GM12878 (cell line): ENCODE results near the gene TLDC2. TPM values are rescaled to one million over a fixed set of nuclear protein-coding genes. Genes with fewer than 3 reads are reported as not detected.

Experiments
- ATAC-seq: fragments of 200-7000 bp; cut with Tn5 transposase; 3 replicates; pipeline ENCODE4 v1.9.1; 2020; ENCODE audit warnings: mild to moderate bottlenecking, moderate library complexity
- BruUV-seq: library from RNA; stranded (reverse); fragments of 400-500 nt; replicated peaks from 2 replicates; lab custom pipeline; 2021; lab: Mats Ljungman, UMichigan
- CTCF ChIA-PET: fragments of 300-600 bp; sonication (Branson Sonifier 250); formaldehyde crosslinking; extraction: SDS; loops from one replicate; lab custom pipeline; 2021; ENCODE audit warnings: inconsistent platforms; lab: Yijun Ruan, JAX
- POLR2A ChIA-PET: fragments of 350-600 bp; formaldehyde crosslinking; extraction: SDS; loops from one replicate; lab custom pipeline; 2021; ENCODE audit warnings: inconsistent platforms; lab: Charles Lee
- RAD21 ChIA-PET: fragments of 300-600 bp; sonication (Branson Sonifier 250); formaldehyde crosslinking; loops from one replicate; lab custom pipeline; 2023; ENCODE audit warnings: antibody characterized with exemption; ENCODE audit not compliant: unreplicated experiment; lab: Charles Lee
- SMC1A ChIA-PET: fragments of 300-600 bp; sonication (Branson Sonifier 250); formaldehyde crosslinking; loops from one replicate; lab custom pipeline; 2023; ENCODE audit not compliant: unreplicated experiment, uncharacterized antibody; lab: Charles Lee
- DNase-seq: peaks from one replicate; pipeline ENCODE4 v3.0.0-alpha.2; 2011; ENCODE audit warnings: low read depth, low spot score
- FAIRE-seq: peaks from 3 replicates; lab custom pipeline; 2011; peaks lifted over from hg19 to GRCh38; lab: Jason Lieb, UNC
- H2AFZ ChIP-seq: 2 replicates; pipeline ENCODE4 v1.6.0; 2011; ENCODE audit warnings: low read depth, low read length, control low read depth; ENCODE audit not compliant: control insufficient read depth
- H3K27ac ChIP-seq: 2 replicates; pipeline ENCODE4 v1.5.1; 2011; ENCODE audit warnings: control low read depth; ENCODE audit not compliant: control insufficient read depth, insufficient read depth
- H3K27me3 ChIP-seq, 2 experiments: replicated peaks in 1 of 2; 2 replicates each; pipeline versions ENCODE4 v1.6.0 to v1.6.1; 2011; ENCODE audit warnings: low read length in 1 of 2; ENCODE audit not compliant: control insufficient read depth in 2 of 2, insufficient read depth in 2 of 2
- H3K36me3 ChIP-seq, 2 experiments: 2 replicates each; pipeline ENCODE4 v1.5.1; 2011; ENCODE audit warnings: low read length in 1 of 2; ENCODE audit not compliant: control insufficient read depth in 2 of 2, insufficient read depth in 2 of 2
- H3K4me1 ChIP-seq: 2 replicates; pipeline ENCODE4 v1.6.1; 2011; ENCODE audit warnings: mild to moderate bottlenecking, low read length, moderate library complexity, mixed read lengths; ENCODE audit not compliant: control insufficient read depth, insufficient read depth
- H3K4me2 ChIP-seq: 2 replicates; pipeline ENCODE4 v1.6.0; 2011; ENCODE audit warnings: control low read depth; ENCODE audit not compliant: control insufficient read depth, insufficient read depth
- H3K4me3 ChIP-seq: fragments of 200-600 bp; sonication (generic); 2 replicates; pipeline ENCODE4 v1.5.1; 2016
- H3K79me2 ChIP-seq: 2 replicates; pipeline ENCODE4 v1.6.0; 2011; ENCODE audit warnings: low read length; ENCODE audit not compliant: control insufficient read depth, insufficient read depth
- H3K9ac ChIP-seq: 2 replicates; pipeline ENCODE4 v1.8.0; 2011; ENCODE audit warnings: low read length, control low read depth, mixed read lengths; ENCODE audit not compliant: control insufficient read depth, insufficient read depth
- H3K9me3 ChIP-seq: replicated peaks from 3 replicates; pipeline ENCODE4 v1.5.1; 2011; ENCODE audit warnings: mild to moderate bottlenecking, low read length; ENCODE audit not compliant: control insufficient read depth, insufficient read depth
- H4K20me1 ChIP-seq: 2 replicates; pipeline ENCODE4 v1.6.0; 2011; ENCODE audit not compliant: control insufficient read depth, insufficient read depth
- BRCA1 ChIP-seq: IDR thresholded peaks from 2 replicates; pipeline ENCODE4 v1.6.1; 2011; ENCODE audit warnings: low read depth, low read length, improper control_type of control experiment
- CHD1 ChIP-seq: IDR thresholded peaks from 2 replicates; pipeline ENCODE4 v1.6.1; 2012; ENCODE audit warnings: low read depth, low read length, improper control_type of control experiment
- ELK1 ChIP-seq: IDR thresholded peaks from 2 replicates; pipeline ENCODE4 v1.6.1; 2012; ENCODE audit warnings: low read depth, low read length, improper control_type of control experiment
- HSF1 ChIP-seq: fragments of 150-350 bp; IDR thresholded peaks from 2 replicates; pipeline ENCODE4 v1.6.1; 2014; ENCODE audit warnings: mild to moderate bottlenecking, low read depth, low read length
- KLF5 ChIP-seq: fragments of 450-650 bp; IDR thresholded peaks from 2 replicates; pipeline ENCODE4 v1.6.1; 2014; ENCODE audit warnings: mild to moderate bottlenecking; ENCODE audit not compliant: partially characterized antibody
- LARP7 ChIP-seq: fragments of 450-650 bp; IDR thresholded peaks from 2 replicates; pipeline ENCODE4 v1.6.1; 2017; ENCODE audit warnings: mild to moderate bottlenecking
- RAD21 ChIP-seq: IDR thresholded peaks from 2 replicates; pipeline ENCODE4 v1.6.1; 2011; ENCODE audit warnings: mild to moderate bottlenecking, low read depth, low read length, moderate library complexity; ENCODE audit not compliant: insufficient read depth
- SMAD5 ChIP-seq: IDR thresholded peaks from 2 replicates; pipeline ENCODE4 v1.6.1; 2016; ENCODE audit warnings: antibody characterized with exemption, low read depth
- ZBTB4 ChIP-seq: fragments of 450-650 bp; formaldehyde crosslinking; IDR thresholded peaks from 2 replicates; pipeline ENCODE4 v1.4.0; 2022; ENCODE audit warnings: mild to moderate bottlenecking, moderate library complexity
- ZNF207 ChIP-seq: fragments of 450-650 bp; IDR thresholded peaks from 2 replicates; pipeline ENCODE4 v1.6.1; 2014; ENCODE audit warnings: antibody characterized with exemption, mild to moderate bottlenecking, borderline replicate concordance
- WGBS: methylation state at CpG from one replicate; pipeline ENCODE4 v1.1.6; 2016; ENCODE audit warnings: low lambda C conversion rate; ENCODE audit not compliant: insufficient replicate concordance, insufficient coverage; ENCODE audit errors: missing lambda C conversion rate; 5-methylcytosine and 5-hydroxymethylcytosine counted together
- in situ Hi-C: fragments of 300-500 bp; cut with MboI; formaldehyde crosslinking; loops from 9 replicates; pipeline ENCODE4 v1.14.3; 2018; ENCODE audit warnings: mixed read lengths
- intact Hi-C: fragments of 100-400 bp; cut with micrococcal nuclease; formaldehyde crosslinking; loops from one replicate; pipeline ENCODE4 v1.14.2; 2022; ENCODE audit not compliant: unreplicated experiment
- polyA plus RNA-seq, 11 experiments: library from polyadenylated mRNA; depleted of rRNA in 4 of 11; unstranded in 6 of 11; stranded (reverse) in 5 of 11; fragments of >200 nt; fragmentation: Nextera tagmentation in 4 of 11; fragmentation: Illumina TruSeq in 1 of 11; extraction: Ambion mirVana in 4 of 11; extraction: Trizol in 1 of 11; gene quantifications; 1 replicate in 1 of 11; 2 replicates in 10 of 11; pipeline versions ENCODE4 v1.2.1 to v1.2.3, GENCODE V29; 2011 to 2016; ENCODE audit warnings: inconsistent platforms in 2 of 11, missing spikeins in 2 of 11, low read depth in 1 of 11
- total RNA-seq, 4 experiments: library from RNA; depleted of rRNA in 3 of 4; stranded (reverse); fragments of >200 nt in 3 of 4; fragmentation: Illumina TruSeq in 1 of 4; extraction: Trizol in 1 of 4; gene quantifications; 2 replicates each; pipeline versions ENCODE4 v1.2.1 to v1.2.3, GENCODE V29; 2013 to 2021

Gene TLDC2
- total and polyA plus RNA-seq, 10 of the 15 experiments (the other 5 are each of a cell fraction or from before 2014, with no cell fraction given) = 0.05 to 0.41 (median 0.21) TPM

GRCh38 chr20:36855241-36855657 lies 20.7 kb upstream of the TLDC2 start:
- H2AFZ ChIP-seq = no peak overlapping the region
- DNase-seq (no peak), FAIRE-seq (no peak), ATAC-seq (no peak)
- POLR2A ChIA-PET = interaction anchor here (0.6 to 12.4 kb wide), 4 partner anchors 9 to 33 kb away, joined by 7 to 114 read pairs (median 12); no protein-coding TSS in a partner anchor
- intact Hi-C loops (no loop called here), in situ Hi-C loops (no loop called here)
- H3K9me3 ChIP-seq = peaks cover 2% of the 10 kb centered on the region; the same call in 1 of the 3 replicates
- H3K9ac ChIP-seq = no peak overlapping the region
- no peaks in the 10 kb centered on the region; a peak in 1 of 4 replicates for H3K36me3 ChIP-seq
- BruUV-seq = no TSS peak
- no peak overlapping the region for H3K4me2 ChIP-seq
- H3K27ac ChIP-seq = no peak overlapping the region
- CTCF ChIA-PET = interaction anchor here (0.9 to 25.3 kb wide), 5 partner anchors 8 to 47 kb away, joined by 3 to 349 read pairs (median 5); a partner anchor contains a TSS
- H3K79me2 ChIP-seq = no peaks in the 10 kb centered on the region; the same call in 1 of the 2 replicates
- 92% methylated on average over 7 of the region's 7 CpGs for WGBS
- TF ChIP-seq ELK1 = no peak
- no peak for TF ChIP-seq RAD21
- no peak for TF ChIP-seq BRCA1
- no peak for TF ChIP-seq ZBTB4 (CRISPR knock-in tag)
- TF ChIP-seq ZNF207 = no peak
- no peak for TF ChIP-seq LARP7
- TF ChIP-seq HSF1 = no peak
- no peak for TF ChIP-seq KLF5
- TF ChIP-seq CHD1 = no peak
- no peak for TF ChIP-seq SMAD5
- H3K4me3 ChIP-seq = no peak overlapping the region
- RAD21 ChIA-PET = interaction anchor here (9.7 kb wide), 1 partner anchor 17 kb away, joined by 215 read pairs; no protein-coding TSS in a partner anchor
- peaks cover 20% of the 10 kb centered on the region for H3K4me1 ChIP-seq
- H3K27me3 ChIP-seq = no peaks in the 10 kb centered on the region
- no peaks in the 10 kb centered on the region for H4K20me1 ChIP-seq
- SMC1A ChIA-PET = interaction anchor here (1.2 to 13.5 kb wide), 4 partner anchors 8 to 31 kb away, joined by 3 to 105 read pairs (median 10); a partner anchor contains a TSS
